ENCODE measurements around the gene KRT14.

- TF ChIP-seq CTCF (IDR thresholded peaks at IDR 0.05; ENCODE audit: borderline replicate concordance, extremely low read depth, low read length, poor library complexity, severe bottlenecking) (no peak), EZH2 (IDR thresholded peaks at IDR 0.05; ENCODE audit: borderline replicate concordance, low read depth, low read length, severe bottlenecking) (no peak)
Observed at GRCh38 chr17:41580687-41581365, 5.9 kb downstream of the KRT14 start.
